ENCODE results near the gene FCGR3A. TPM values are rescaled to one million over a fixed set of nuclear protein-coding genes. Genes with fewer than 3 reads are reported as not detected.
"Not testable (repeated sequence)": the region's sequence is repeated elsewhere in the genome, so short reads cannot be mapped to it uniquely, and the experiment has no call there.

FCGR3A gene
- total and polyA plus RNA-seq, 4 donors, result 27.1 to 211 (median 71.4) TPM

DNA sequence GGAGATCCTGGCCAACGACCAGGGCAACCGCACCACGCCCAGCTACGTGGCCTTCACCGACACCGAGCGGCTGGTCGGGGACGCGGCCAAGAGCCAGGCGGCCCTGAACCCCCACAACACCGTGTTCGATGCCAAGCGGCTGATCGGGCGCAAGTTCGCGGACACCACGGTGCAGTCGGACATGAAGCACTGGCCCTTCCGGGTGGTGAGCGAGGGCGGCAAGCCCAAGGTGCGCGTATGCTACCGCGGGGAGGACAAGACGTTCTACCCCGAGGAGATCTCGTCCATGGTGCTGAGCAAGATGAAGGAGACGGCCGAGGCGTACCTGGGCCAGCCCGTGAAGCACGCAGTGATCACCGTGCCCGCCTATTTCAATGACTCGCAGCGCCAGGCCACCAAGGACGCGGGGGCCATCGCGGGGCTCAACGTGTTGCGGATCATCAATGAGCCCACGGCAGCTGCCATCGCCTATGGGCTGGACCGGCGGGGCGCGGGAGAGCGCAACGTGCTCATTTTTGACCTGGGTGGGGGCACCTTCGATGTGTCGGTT, 24.8 kb downstream of the FCGR3A start:
- not testable (repeated sequence) for H3K36me3 ChIP-seq (ENCODE audit: control insufficient read depth in 4 of 4, insufficient read depth in 4 of 4, low read length in 4 of 4); H3K9me3 ChIP-seq (ENCODE audit: control insufficient read depth in 4 of 4, insufficient read depth in 3 of 4, low read length in 3 of 4); H3K27me3 ChIP-seq (ENCODE audit: control insufficient read depth in 3 of 3, insufficient read depth in 3 of 3, low read length in 2 of 3); H3K4me1 ChIP-seq (ENCODE audit: control insufficient read depth in 5 of 5, insufficient read depth in 5 of 5, low read length in 5 of 5); H3K27ac ChIP-seq (ENCODE audit: low read depth in 1 of 2, low read length in 1 of 2); DNase-seq; H3K9ac ChIP-seq (ENCODE audit: insufficient read depth in 1 of 2, low read length in 2 of 2)
- WGBS, 2 donors, result 4 to 8% methylated on average over 22 to 43 of the region's 55 CpGs
- H3K4me3 ChIP-seq, result peak overlapping the region; percentile 5
- ATAC-seq (ENCODE audit: insufficient read depth, low FRiP score), result peak; percentile 35

DNA sequence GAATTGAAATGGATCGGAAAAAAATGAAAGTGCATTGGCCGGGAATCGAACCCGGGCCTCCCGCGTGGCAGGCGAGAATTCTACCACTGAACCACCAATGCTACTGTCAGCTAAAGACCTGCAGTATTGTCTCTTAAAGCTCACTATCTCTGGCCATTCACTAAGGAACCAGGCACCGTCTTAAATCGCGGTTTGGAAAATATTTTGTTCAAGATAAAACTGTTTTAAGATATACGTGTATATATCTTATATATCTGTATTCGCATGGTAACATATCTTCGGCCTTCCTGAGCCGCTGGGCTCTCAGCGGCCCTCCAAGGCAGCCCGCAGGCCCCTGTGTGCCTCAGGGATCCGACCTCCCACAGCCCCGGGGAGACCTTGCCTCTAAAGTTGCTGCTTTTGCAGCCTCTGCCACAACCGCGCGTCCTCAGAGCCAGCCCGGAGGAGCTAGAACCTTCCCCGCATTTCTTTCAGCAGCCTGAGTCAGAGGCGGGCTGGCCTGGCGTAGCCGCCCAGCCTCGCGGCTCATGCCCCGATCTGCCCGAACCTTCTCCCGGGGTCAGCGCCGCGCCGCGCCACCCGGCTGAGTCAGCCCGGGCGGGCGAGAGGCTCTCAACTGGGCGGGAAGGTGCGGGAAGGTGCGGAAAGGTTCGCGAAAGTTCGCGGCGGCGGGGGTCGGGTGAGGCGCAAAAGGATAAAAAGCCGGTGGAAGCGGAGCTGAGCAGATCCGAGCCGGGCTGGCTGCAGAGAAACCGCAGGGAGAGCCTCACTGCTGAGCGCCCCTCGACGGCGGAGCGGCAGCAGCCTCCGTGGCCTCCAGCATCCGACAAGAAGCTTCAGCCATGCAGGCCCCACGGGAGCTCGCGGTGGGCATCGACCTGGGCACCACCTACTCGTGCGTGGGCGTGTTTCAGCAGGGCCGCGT, 25.5 kb downstream of the FCGR3A start, which contains the start of gene HSPA6:
TSS of gene HSPA6 (plus strand) at position 724 of the 925 bp plus-strand sequence. CDS start at position 843, 119 bp downstream.
- WGBS, 2 donors, result 0 to 1% methylated on average over 50 to 63 of the region's 72 CpGs
- H3K4me1 ChIP-seq (ENCODE audit: control insufficient read depth in 5 of 5, insufficient read depth in 5 of 5, low read length in 5 of 5); H3K9me3 ChIP-seq (ENCODE audit: control insufficient read depth in 4 of 4, insufficient read depth in 3 of 4, low read length in 3 of 4); H3K27me3 ChIP-seq (ENCODE audit: control insufficient read depth in 3 of 3, insufficient read depth in 3 of 3, low read length in 2 of 3); H3K36me3 ChIP-seq (ENCODE audit: control insufficient read depth in 4 of 4, insufficient read depth in 4 of 4, low read length in 4 of 4): not testable (repeated sequence)
- ATAC-seq (ENCODE audit: insufficient read depth, low FRiP score), result peak; percentile 88
- peak; percentile 81 to 96 (median 96) for DNase-seq
- peak within 1 kb of the TSS in 1 of 2 donors; percentile 13 for H3K9ac ChIP-seq (ENCODE audit: insufficient read depth in 1 of 2, low read length in 2 of 2)
- peak within 1 kb of the TSS; percentile 78 for H3K4me3 ChIP-seq
- H3K27ac ChIP-seq (ENCODE audit: low read depth in 1 of 2, low read length in 1 of 2), result peak within 1 kb of the TSS; percentile 56 to 83

DNA sequence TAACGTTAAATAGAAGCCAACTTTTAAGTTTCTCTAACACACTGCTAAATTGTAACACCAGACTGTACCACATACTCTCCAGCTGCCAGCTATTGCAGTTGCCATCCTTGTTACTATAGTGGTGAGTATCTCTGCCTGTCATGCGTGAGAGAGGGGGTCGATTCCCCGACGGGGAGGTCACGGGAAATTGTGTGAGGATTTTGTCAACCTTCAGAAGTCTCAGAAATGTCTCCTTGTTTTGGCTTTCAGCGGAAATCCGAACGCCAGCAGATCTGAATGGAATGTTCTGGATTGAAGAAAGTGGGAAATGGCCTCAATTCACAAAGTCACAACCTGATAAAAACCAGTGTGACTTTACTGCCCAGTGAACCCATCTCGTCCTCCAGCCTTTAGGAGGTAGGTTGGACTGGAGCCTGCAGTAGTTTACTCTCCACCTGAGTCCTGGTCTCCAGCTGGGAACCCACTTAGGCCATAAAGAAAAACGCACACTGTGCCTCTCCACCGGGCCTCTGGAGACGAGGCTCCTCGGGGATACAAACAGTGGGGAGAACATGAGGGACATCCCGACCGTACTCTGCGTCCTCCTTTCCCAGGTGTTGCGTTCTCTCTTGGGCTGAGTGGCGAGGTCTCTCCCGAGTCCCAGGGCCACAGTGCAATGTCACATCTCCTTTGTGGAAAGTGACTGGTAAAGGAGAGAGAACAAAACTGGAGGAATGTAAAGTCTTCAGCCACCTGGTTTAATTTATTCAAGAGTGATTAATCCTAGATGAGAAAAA, 26.4 kb downstream of the FCGR3A start:
- H3K27ac ChIP-seq (ENCODE audit: low read depth in 1 of 2, low read length in 1 of 2); H3K4me1 ChIP-seq (ENCODE audit: control insufficient read depth in 5 of 5, insufficient read depth in 5 of 5, low read length in 5 of 5); H3K4me3 ChIP-seq; H3K36me3 ChIP-seq (ENCODE audit: control insufficient read depth in 4 of 4, insufficient read depth in 4 of 4, low read length in 4 of 4); H3K9me3 ChIP-seq (ENCODE audit: control insufficient read depth in 4 of 4, insufficient read depth in 3 of 4, low read length in 3 of 4); DNase-seq; ATAC-seq (ENCODE audit: insufficient read depth, low FRiP score); H3K9ac ChIP-seq (ENCODE audit: insufficient read depth in 1 of 2, low read length in 2 of 2); H3K27me3 ChIP-seq (ENCODE audit: control insufficient read depth in 3 of 3, insufficient read depth in 3 of 3, low read length in 2 of 3): not testable (repeated sequence)
- 84 to 89% methylated on average over 20 of the region's 20 CpGs for WGBS, 2 donors

DNA sequence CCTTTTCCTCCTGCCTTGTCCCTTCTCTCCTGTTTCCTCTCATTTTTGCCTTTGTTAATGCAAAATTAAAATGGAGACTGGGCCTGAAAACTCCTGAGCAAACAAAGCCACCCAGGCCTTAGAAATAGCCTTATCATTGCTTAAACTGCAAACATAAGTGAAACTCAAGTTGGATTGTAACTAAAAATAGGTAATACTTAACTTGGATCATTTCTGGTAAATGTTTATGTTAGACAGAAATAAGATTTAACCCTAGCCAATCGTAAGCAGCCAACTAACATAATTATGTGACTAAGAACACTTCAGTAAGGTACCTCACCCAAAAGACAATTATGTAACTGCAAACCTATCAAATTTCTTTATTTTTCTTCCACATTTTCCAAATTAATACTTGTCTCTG, 35.7 kb downstream of the FCGR3A start:
- peak overlapping the region in 1 of 2 donors; percentile 64 for H3K27ac ChIP-seq (ENCODE audit: low read depth in 1 of 2, low read length in 1 of 2)

DNA sequence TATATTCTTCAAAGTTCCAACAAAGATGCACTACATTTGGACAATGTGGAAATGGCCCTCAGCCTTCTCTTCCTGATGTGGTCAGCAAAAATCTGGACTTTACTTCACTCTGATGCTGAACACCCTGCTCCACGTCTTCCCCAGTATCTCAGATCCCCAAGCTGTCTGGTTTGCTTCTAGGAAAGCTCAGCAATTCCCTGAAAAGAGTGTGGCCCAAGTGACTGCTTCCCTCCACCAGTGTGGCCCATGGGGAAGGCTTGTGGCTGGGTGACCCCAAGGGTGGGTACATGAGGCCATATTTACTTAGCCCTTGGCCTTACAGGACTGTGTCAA, 36.2 kb downstream of the FCGR3A start:
- H3K9ac ChIP-seq (ENCODE audit: insufficient read depth in 1 of 2, low read length in 2 of 2); H3K9me3 ChIP-seq (ENCODE audit: control insufficient read depth in 4 of 4, insufficient read depth in 3 of 4, low read length in 3 of 4); DNase-seq; ATAC-seq (ENCODE audit: insufficient read depth, low FRiP score); H3K4me3 ChIP-seq; H3K36me3 ChIP-seq (ENCODE audit: control insufficient read depth in 4 of 4, insufficient read depth in 4 of 4, low read length in 4 of 4); H3K27me3 ChIP-seq (ENCODE audit: control insufficient read depth in 3 of 3, insufficient read depth in 3 of 3, low read length in 2 of 3): not testable (repeated sequence)
- Histone ChIP-seq H3K27ac (ENCODE audit: low read depth in 1 of 2, low read length in 1 of 2) (peak overlapping the region in 1 of 2 donors; percentile 64), H3K4me1 (ENCODE audit: control insufficient read depth in 5 of 5, insufficient read depth in 5 of 5, low read length in 5 of 5) (peaks cover 0 to 12% (median 5%) of the 10 kb centered on the region in 5 donors)
- 60 to 61% methylated on average over 1 of the region's 1 CpG for WGBS, 2 donors

More for the DNA sequence above, 35.7 kb downstream of the FCGR3A start:
- H3K9ac ChIP-seq (ENCODE audit: insufficient read depth in 1 of 2, low read length in 2 of 2); H3K4me3 ChIP-seq; ATAC-seq (ENCODE audit: insufficient read depth, low FRiP score); H3K36me3 ChIP-seq (ENCODE audit: control insufficient read depth in 4 of 4, insufficient read depth in 4 of 4, low read length in 4 of 4); H3K27me3 ChIP-seq (ENCODE audit: control insufficient read depth in 3 of 3, insufficient read depth in 3 of 3, low read length in 2 of 3); H3K9me3 ChIP-seq (ENCODE audit: control insufficient read depth in 4 of 4, insufficient read depth in 3 of 4, low read length in 3 of 4): not testable (repeated sequence)
- 55 to 87% methylated on average over 1 of the region's 1 CpG for WGBS, 2 donors
- DNase-seq, result peak in 1 of 3 donors; percentile 19
- H3K4me1 ChIP-seq (ENCODE audit: control insufficient read depth in 5 of 5, insufficient read depth in 5 of 5, low read length in 5 of 5), result peaks cover 0 to 12% (median 5%) of the 10 kb centered on the region in 5 donors

DNA sequence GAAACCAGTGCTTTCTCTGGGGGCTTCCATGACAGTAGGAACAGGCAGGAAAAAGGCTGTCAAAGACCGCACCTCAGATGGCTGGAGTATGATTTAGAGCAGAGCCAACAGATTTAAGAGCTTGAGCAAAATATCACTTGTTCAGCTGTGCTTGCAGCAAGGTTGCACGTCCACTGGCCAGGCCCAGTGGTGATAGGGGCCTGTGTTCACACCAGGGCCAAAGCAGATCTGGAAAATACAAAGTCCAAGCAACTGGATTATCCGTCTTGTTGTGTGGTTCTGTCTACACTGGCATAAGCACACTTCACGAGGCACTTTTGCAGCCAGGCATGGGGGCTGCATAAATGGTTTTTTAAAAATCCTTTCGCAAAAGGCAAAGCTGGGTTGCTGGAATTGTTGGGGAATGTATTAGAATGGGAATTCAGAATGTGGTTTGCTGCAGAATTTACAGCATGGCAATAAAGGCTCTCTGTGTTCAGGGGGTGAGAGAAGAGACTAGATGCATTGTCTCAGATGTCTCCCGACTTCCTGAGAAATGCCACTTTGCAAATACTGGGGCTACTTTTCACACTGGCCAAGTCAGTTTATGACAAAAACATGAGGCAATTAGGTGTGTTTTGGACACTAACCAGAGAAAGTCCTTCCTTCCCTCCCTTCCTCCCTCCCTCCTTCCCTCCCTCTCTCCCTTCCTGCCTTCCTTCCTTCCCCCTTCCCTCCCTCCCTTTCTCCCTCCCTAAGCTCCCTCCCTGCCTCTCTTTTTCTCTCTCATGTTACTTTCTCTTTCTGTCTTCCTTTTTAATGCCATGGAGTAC, 36.8 kb downstream of the FCGR3A start:
- WGBS, 2 donors, result 87 to 92% methylated on average over 6 of the region's 6 CpGs
- not testable (repeated sequence) for H3K27ac ChIP-seq (ENCODE audit: low read depth in 1 of 2, low read length in 1 of 2); H3K4me3 ChIP-seq; H3K9ac ChIP-seq (ENCODE audit: insufficient read depth in 1 of 2, low read length in 2 of 2); H3K36me3 ChIP-seq (ENCODE audit: control insufficient read depth in 4 of 4, insufficient read depth in 4 of 4, low read length in 4 of 4); DNase-seq; H3K9me3 ChIP-seq (ENCODE audit: control insufficient read depth in 4 of 4, insufficient read depth in 3 of 4, low read length in 3 of 4); ATAC-seq (ENCODE audit: insufficient read depth, low FRiP score); H3K27me3 ChIP-seq (ENCODE audit: control insufficient read depth in 3 of 3, insufficient read depth in 3 of 3, low read length in 2 of 3)
- H3K4me1 ChIP-seq (ENCODE audit: control insufficient read depth in 5 of 5, insufficient read depth in 5 of 5, low read length in 5 of 5), result peaks cover 0 to 12% (median 5%) of the 10 kb centered on the region in 5 donors

Data from lung (tissue), 10 donors.